SK-N-SH (cell line): Measurements from ENCODE around the gene KRTAP2-4. TPM values are rescaled to one million over a fixed set of nuclear protein-coding genes. Genes with fewer than 3 reads are reported as not detected.
A peak's percentile ranks its signal among the peaks of the same experiment; 100 is the strongest.
"Not testable (repeated sequence)": the region's sequence is repeated elsewhere in the genome, so short reads cannot be mapped to it uniquely, and the experiment has no call there.

Source experiments
- CTCF ChIA-PET: fragments of 300-600, 350-600 bp; formaldehyde crosslinking; extraction: SDS; loops from one replicate; lab custom pipeline; 2021; lab: Yijun Ruan, JAX
- POLR2A ChIA-PET: fragments of 350-600 bp; sonication (Branson Sonifier 250); formaldehyde crosslinking; extraction: SDS; loops from one replicate; lab custom pipeline; 2020; ENCODE audit warnings: antibody characterized with exemption, inconsistent platforms; lab: Yijun Ruan, JAX
- DNase-seq: peaks from one replicate; pipeline ENCODE4 v3.0.0; 2012
- H2AFZ ChIP-seq: fragments of 200-600 bp; sonication (generic); 2 replicates; pipeline ENCODE4 v1.8.1; 2016; ENCODE audit warnings: antibody characterized with exemption, mild to moderate bottlenecking, low read depth
- H3F3A ChIP-seq: fragments of 200-600 bp; sonication (generic); replicated peaks from 2 replicates; pipeline ENCODE3; 2016; ENCODE audit warnings: antibody characterized with exemption, mild to moderate bottlenecking; ENCODE audit not compliant: insufficient read depth
- H3K27ac ChIP-seq, 2 experiments: fragments of 200-500 bp in 1 of 2; fragments of 200-600 bp in 1 of 2; sonication (Bioruptor generic) in 1 of 2; sonication (generic), shearing (Covaris generic) in 1 of 2; 2 replicates each; pipeline versions ENCODE4 v1.5.1 to v1.6.1; 2014 to 2016; ENCODE audit warnings: low read depth in 2 of 2, inconsistent platforms in 1 of 2, low read length in 1 of 2, mild to moderate bottlenecking in 1 of 2, mixed read lengths in 1 of 2
- H3K27me3 ChIP-seq: fragments of 200-600 bp; sonication (generic), shearing (Covaris generic); 2 replicates; pipeline ENCODE4 v1.6.1; 2016; ENCODE audit warnings: mixed run types; ENCODE audit not compliant: insufficient read depth
- H3K36me3 ChIP-seq, 2 experiments: fragments of 200-500 bp in 1 of 2; fragments of 200-600 bp in 1 of 2; sonication (Bioruptor generic) in 1 of 2; sonication (generic) in 1 of 2; replicated peaks in 1 of 2; 2 replicates each; pipeline versions ENCODE3 to v1.5.1; 2014 to 2016; ENCODE audit warnings: low read length in 1 of 2, mild to moderate bottlenecking in 1 of 2; ENCODE audit not compliant: insufficient read depth in 2 of 2, control insufficient read depth in 1 of 2
- H3K4me1 ChIP-seq, 2 experiments: fragments of 200-500 bp in 1 of 2; fragments of 200-600 bp in 1 of 2; sonication (Bioruptor generic) in 1 of 2; sonication (generic), shearing (Covaris generic) in 1 of 2; 2 replicates each; pipeline versions ENCODE4 v1.5.1 to v1.6.1; 2014 to 2016; ENCODE audit warnings: low read depth in 1 of 2, low read length in 1 of 2, mixed run types in 1 of 2; ENCODE audit not compliant: insufficient read depth in 2 of 2, control insufficient read depth in 1 of 2
- H3K4me2 ChIP-seq: fragments of 200-600 bp; sonication (generic), shearing (Covaris generic); 2 replicates; pipeline ENCODE4 v1.6.1; 2017; ENCODE audit warnings: mixed run types
- H3K4me3 ChIP-seq, 2 experiments: fragments of 200-500 bp in 1 of 2; fragments of 200-600 bp in 1 of 2; sonication (Bioruptor generic) in 1 of 2; sonication (generic), shearing (Covaris generic) in 1 of 2; 2 replicates each; pipeline versions ENCODE4 v1.5.1 to v1.8.1; 2014 to 2016; ENCODE audit warnings: low read depth in 2 of 2, inconsistent platforms in 1 of 2, low read length in 1 of 2, mild to moderate bottlenecking in 1 of 2, mixed read lengths in 1 of 2, moderate library complexity in 1 of 2
- H3K79me2 ChIP-seq: fragments of 200-600 bp; sonication (generic); 2 replicates; pipeline ENCODE4 v1.8.1; 2017; ENCODE audit warnings: mild to moderate bottlenecking; ENCODE audit not compliant: insufficient read depth
- H3K9ac ChIP-seq: fragments of 200-600 bp; sonication (generic); 2 replicates; pipeline ENCODE4 v1.6.1; 2017; ENCODE audit warnings: mixed run types
- H3K9me2 ChIP-seq: fragments of 200-600 bp; sonication (generic); 2 replicates; pipeline ENCODE4 v1.6.1; 2017; ENCODE audit warnings: mixed run types
- H3K9me3 ChIP-seq: fragments of 200-600 bp; sonication (generic); 2 replicates; pipeline ENCODE4 v1.6.1; 2017; ENCODE audit warnings: mixed run types, mild to moderate bottlenecking, moderate library complexity
- H4K20me1 ChIP-seq: fragments of 200-600 bp; sonication (generic); 2 replicates; pipeline ENCODE4 v1.6.1; 2017; ENCODE audit warnings: mild to moderate bottlenecking, mixed run types; ENCODE audit not compliant: insufficient read depth
- CHD2 ChIP-seq: fragments of 150-350 bp; IDR thresholded peaks from 2 replicates; pipeline ENCODE4 v1.6.1; 2018; ENCODE audit warnings: low read length; ENCODE audit not compliant: partially characterized antibody
- FOXJ3 ChIP-seq: sonication (generic); formaldehyde crosslinking; IDR thresholded peaks from 2 replicates; pipeline ENCODE4 v1.5.1; 2020; ENCODE audit warnings: mild to moderate bottlenecking, missing genetic modification reagents
- FOXM1 ChIP-seq: IDR thresholded peaks from 2 replicates; pipeline ENCODE4 v1.4.0; 2012; ENCODE audit warnings: low read depth, mild to moderate bottlenecking
- RFX5 ChIP-seq: IDR thresholded peaks from 2 replicates; pipeline ENCODE4 v1.6.1; 2012; ENCODE audit warnings: mild to moderate bottlenecking, improper control_type of control experiment, low read length
- SIN3A ChIP-seq: IDR thresholded peaks from 2 replicates; pipeline ENCODE4 v1.6.1; 2012; ENCODE audit warnings: low read depth, mild to moderate bottlenecking, low read length, moderate library complexity, borderline replicate concordance
- TAF1 ChIP-seq: IDR thresholded peaks from 2 replicates; pipeline ENCODE4 v1.6.1; 2012; ENCODE audit warnings: low read depth, mild to moderate bottlenecking, low read length, moderate library complexity, borderline replicate concordance
- TEAD4 ChIP-seq: IDR thresholded peaks from 2 replicates; pipeline ENCODE4 v1.4.0; 2012; ENCODE audit warnings: mild to moderate bottlenecking, borderline replicate concordance; ENCODE audit not compliant: insufficient read depth
- WGBS: methylation state at CpG from one replicate; pipeline ENCODE4 v1.1.6; 2017; ENCODE audit warnings: low lambda C conversion rate; 5-methylcytosine and 5-hydroxymethylcytosine counted together
- polyA plus RNA-seq, 3 experiments: library from polyadenylated mRNA; depleted of rRNA; stranded (reverse); fragments of >200 nt; gene quantifications; 2 replicates each; pipeline ENCODE4 v1.2.3, GENCODE V29; 2012
- TF ChIP-seq, protein P1 (sequence below): fragments of 200-600 bp; sonication (generic); IDR thresholded peaks from 2 replicates; pipeline ENCODE4 v1.6.1; 2017; ENCODE audit warnings: antibody characterized with exemption, mild to moderate bottlenecking, moderate library complexity
- TF ChIP-seq, protein P2 (sequence below): IDR thresholded peaks from 2 replicates; pipeline ENCODE4; 2012
- TF ChIP-seq, protein P3 (sequence below): IDR thresholded peaks from 2 replicates; pipeline ENCODE4 v1.4.0; 2012; ENCODE audit warnings: low read depth, borderline replicate concordance

Gene KRTAP2-4
- polyA plus RNA-seq, 1 of the 3 experiments (the other 2 are of a cell fraction) = not detected

DNA sequence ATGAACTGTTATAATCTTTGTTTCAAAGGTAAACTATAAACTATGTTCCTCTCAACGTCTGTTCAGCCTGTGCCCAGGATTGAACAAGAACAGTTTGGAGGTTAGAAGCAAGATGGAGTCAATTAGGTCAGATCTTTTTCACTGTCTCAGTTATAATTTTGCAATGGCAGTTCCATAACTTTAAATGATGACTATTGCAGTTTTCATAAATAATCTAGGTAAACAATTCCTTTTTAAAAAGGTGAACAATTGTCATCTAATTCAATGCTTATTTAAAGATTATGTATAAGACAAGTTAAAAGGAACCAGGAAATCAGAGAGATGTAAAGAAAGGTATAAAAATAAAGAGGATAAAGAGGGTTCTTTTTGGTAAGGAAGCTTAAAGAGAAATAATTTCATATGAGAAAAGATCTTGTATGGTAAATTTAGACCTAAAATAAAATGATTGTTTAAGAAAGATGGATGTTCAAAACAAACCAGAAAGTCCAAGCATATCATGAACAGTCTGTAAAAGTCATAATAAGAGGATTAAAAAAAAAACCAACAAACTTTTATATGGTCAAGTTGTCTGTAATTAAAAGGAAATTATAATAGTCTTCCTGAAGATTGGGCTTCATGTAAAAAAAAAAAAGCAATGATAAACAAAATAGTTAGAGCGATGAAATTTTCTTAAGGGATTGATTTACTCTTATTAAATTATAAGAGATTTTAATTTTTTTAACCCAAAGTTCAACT is 45.6 kb upstream of the KRTAP2-4 start:
- Histone ChIP-seq H3K27me3 (no peaks in the 10 kb centered on the region; the same call in 1 of the 2 replicates), H3K9me3 (peaks cover 9% of the 10 kb centered on the region; the same call in 1 of the 2 replicates), H3K9me2 (no peaks in the 10 kb centered on the region), H3K4me2 (no peak overlapping the region), H3K27ac (no peak overlapping the region), H3K36me3 (no peaks in the 10 kb centered on the region), H2AFZ (no peak overlapping the region), H3F3A (no peaks in the 10 kb centered on the region), H3K4me1 (no peaks in the 10 kb centered on the region), H4K20me1 (no peaks in the 10 kb centered on the region), H3K79me2 (no peaks in the 10 kb centered on the region), H3K9ac (no peak overlapping the region)
- ChIA-PET CTCF (interaction anchor here (1.9 kb wide), 1 partner anchor 438 kb away, joined by 5 read pairs; no protein-coding TSS in a partner anchor), POLR2A (no interaction called here)
- DNase-seq = no peak
- WGBS = 12% methylated on average over 2 of the region's 2 CpGs
- TF ChIP-seq CHD2 = no peak
- TF ChIP-seq, protein P1, sequence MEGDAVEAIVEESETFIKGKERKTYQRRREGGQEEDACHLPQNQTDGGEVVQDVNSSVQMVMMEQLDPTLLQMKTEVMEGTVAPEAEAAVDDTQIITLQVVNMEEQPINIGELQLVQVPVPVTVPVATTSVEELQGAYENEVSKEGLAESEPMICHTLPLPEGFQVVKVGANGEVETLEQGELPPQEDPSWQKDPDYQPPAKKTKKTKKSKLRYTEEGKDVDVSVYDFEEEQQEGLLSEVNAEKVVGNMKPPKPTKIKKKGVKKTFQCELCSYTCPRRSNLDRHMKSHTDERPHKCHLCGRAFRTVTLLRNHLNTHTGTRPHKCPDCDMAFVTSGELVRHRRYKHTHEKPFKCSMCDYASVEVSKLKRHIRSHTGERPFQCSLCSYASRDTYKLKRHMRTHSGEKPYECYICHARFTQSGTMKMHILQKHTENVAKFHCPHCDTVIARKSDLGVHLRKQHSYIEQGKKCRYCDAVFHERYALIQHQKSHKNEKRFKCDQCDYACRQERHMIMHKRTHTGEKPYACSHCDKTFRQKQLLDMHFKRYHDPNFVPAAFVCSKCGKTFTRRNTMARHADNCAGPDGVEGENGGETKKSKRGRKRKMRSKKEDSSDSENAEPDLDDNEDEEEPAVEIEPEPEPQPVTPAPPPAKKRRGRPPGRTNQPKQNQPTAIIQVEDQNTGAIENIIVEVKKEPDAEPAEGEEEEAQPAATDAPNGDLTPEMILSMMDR = no peak
- TF ChIP-seq, all 33 proteins: peak for 0
- H3K4me3 ChIP-seq = no peak overlapping the region

DNA sequence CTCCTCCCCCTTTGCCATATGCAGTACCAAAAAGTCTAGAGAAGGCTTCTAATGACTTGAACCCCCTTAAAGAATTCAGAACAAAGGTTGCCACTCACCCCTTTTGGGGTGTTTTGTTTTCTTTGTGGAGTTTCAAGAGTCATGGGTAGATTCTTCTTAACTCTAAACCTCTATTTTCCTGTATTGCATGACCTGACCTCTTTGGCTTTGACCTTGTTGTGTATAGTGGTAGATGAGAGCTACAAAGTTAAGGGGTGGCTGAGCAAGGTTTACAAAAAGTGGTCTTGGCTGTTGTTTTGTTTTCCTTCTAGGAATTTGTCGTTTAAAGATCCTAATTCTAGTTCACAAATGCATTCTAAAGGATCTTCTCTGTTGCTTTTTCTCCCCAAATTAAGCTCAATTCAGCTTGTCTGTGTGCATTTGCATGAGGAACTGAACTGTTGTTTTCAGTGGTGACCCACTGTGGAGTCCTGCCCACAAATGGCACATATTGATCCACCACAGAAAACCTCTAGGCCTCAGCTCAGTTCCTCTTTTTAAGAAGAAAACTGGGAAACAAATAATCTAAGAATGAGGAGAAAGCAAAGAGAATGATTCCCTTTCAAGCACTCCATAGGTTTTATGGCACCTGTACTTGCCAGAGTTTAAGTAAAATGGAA is 43.2 kb upstream of the KRTAP2-4 start:
- H4K20me1 ChIP-seq, H3K4me2 ChIP-seq, H3K79me2 ChIP-seq, CTCF ChIA-PET, H3K27me3 ChIP-seq, H3K9ac ChIP-seq, H3K9me2 ChIP-seq, DNase-seq, H3K27ac ChIP-seq, H3K9me3 ChIP-seq, POLR2A ChIA-PET, H3K4me1 ChIP-seq, H3K4me3 ChIP-seq, H3K36me3 ChIP-seq, H3F3A ChIP-seq, H2AFZ ChIP-seq: not testable (repeated sequence)
- WGBS = 3% methylated on average over 1 of the region's 1 CpG

DNA sequence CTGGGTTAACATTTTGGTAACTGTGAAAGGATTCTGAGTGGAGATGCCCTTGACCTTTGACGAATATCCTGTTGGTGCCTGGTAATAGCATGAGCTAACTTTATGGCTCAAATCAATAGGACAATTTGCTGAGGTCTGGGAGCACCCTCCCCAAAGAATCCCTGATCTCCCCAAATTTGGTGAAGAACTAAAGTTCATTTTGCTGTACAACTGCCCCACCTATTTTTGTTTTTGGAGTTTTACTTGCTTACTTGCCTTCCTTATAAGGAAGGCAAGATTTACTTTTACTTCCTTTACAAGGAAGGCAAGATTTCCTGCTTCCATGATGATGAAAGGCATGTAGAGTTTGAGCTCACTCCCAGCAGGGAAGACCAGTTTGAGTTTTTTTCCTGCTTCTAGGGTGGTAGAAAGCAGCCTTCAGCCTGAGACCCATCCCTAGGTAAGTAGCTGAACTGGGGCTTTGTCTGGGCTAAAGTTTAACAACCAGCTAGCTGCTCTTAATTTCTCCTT is 42.3 kb upstream of the KRTAP2-4 start:
- Histone ChIP-seq H3F3A (peaks cover 3% of the 10 kb centered on the region), H3K9me3 (peaks cover 9% of the 10 kb centered on the region; the same call in 1 of the 2 replicates), H3K9me2 (no peaks in the 10 kb centered on the region)
- DNase-seq = no peak
- TF ChIP-seq SIN3A = no peak
- no peak for TF ChIP-seq TEAD4
- TF ChIP-seq FOXM1 = no peak
- TF ChIP-seq, protein P2, sequence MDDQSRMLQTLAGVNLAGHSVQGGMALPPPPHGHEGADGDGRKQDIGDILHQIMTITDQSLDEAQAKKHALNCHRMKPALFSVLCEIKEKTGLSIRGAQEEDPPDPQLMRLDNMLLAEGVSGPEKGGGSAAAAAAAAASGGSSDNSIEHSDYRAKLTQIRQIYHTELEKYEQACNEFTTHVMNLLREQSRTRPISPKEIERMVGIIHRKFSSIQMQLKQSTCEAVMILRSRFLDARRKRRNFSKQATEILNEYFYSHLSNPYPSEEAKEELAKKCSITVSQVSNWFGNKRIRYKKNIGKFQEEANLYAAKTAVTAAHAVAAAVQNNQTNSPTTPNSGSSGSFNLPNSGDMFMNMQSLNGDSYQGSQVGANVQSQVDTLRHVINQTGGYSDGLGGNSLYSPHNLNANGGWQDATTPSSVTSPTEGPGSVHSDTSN = no peak
- TF ChIP-seq RFX5 = no peak
- no peak for TF ChIP-seq TAF1
- no peak for TF ChIP-seq FOXJ3 (CRISPR knock-in tag)
- TF ChIP-seq, protein P3, sequence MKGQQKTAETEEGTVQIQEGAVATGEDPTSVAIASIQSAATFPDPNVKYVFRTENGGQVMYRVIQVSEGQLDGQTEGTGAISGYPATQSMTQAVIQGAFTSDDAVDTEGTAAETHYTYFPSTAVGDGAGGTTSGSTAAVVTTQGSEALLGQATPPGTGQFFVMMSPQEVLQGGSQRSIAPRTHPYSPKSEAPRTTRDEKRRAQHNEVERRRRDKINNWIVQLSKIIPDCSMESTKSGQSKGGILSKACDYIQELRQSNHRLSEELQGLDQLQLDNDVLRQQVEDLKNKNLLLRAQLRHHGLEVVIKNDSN = no peak
- TF ChIP-seq, all 33 proteins: peak for 0
- no peaks in the 10 kb centered on the region for H4K20me1 ChIP-seq
- no peaks in the 10 kb centered on the region for H3K36me3 ChIP-seq
- H3K4me1 ChIP-seq = no peaks in the 10 kb centered on the region; a peak in 1 of 4 replicates
- ChIA-PET CTCF (no interaction called here), POLR2A (no interaction called here)
- H3K27me3 ChIP-seq = no peaks in the 10 kb centered on the region
- H2AFZ ChIP-seq = no peak overlapping the region
- H3K4me3 ChIP-seq = no peak overlapping the region
- no peak overlapping the region for H3K4me2 ChIP-seq
- WGBS = 6% methylated on average over 1 of the region's 1 CpG
- no peak overlapping the region for H3K9ac ChIP-seq
- no peaks in the 10 kb centered on the region for H3K79me2 ChIP-seq
- H3K27ac ChIP-seq = no peak overlapping the region

DNA sequence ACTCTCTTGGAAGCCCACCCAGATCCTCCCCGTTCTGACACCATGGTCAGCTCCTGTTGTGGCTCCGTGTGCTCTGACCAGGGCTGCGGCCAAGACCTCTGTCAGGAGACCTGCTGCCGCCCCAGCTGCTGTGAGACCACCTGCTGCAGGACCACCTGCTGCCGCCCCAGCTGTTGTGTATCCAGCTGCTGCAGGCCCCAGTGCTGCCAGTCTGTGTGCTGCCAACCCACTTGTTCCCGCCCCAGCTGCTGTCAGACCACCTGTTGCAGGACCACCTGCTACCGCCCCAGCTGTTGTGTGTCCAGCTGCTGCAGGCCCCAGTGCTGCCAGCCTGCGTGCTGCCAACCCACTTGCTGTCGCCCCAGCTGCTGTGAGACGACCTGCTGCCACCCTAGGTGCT is 39.7 kb upstream of the KRTAP2-4 start, which contains the start of gene KRTAP4-9:
Gene KRTAP4-9 (plus strand): TSS at position 43 of the 400 bp plus-strand sequence. CDS start 0 bp downstream, at position 43.
- H4K20me1 ChIP-seq, CTCF ChIA-PET, H3K4me1 ChIP-seq, H3K9ac ChIP-seq, H3K79me2 ChIP-seq, H3K27ac ChIP-seq, H3K9me3 ChIP-seq, H3K4me3 ChIP-seq, H2AFZ ChIP-seq, H3F3A ChIP-seq, DNase-seq, POLR2A ChIA-PET, H3K27me3 ChIP-seq, H3K36me3 ChIP-seq, H3K9me2 ChIP-seq: not testable (repeated sequence)
- 19% methylated on average over 3 of the region's 10 CpGs for WGBS
- peak within 1 kb of the TSS; percentile 40; the same call in 1 of the 2 replicates for H3K4me2 ChIP-seq
